NCI-H146 (cell line): ENCODE measurements around the gene SUMO4.
A peak's percentile ranks its signal among the peaks of the same experiment; 100 is the strongest.

Source experiments
- DNase-seq: peaks from one replicate; lab custom pipeline; 2025; lab: John Stamatoyannopoulos, UW

SUMO4 gene

DNA sequence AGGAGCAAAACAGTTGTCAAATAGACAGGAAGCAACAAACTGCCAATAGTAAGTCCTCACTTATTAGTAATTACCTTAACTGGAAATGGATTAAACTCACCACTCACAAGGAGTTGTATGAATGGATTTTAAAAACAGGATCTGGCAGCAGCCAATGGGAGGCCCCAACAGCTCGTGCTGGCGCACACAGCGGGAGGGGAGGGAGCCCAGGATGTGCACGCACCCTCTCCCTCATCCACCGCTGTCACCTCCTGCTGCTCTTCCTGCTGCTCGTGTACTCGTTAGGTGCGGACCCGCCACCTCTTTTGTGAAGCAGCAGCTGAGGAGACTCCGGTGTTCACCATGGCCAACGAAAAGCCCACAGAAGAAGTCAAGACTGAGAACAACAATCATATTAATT, at the start of gene SUMO4:
Gene SUMO4, plus strand, starts transcription at position 213 of the 400 bp plus-strand sequence. Its CDS starts 130 bp downstream, at position 343.
- no peak for DNase-seq

DNA sequence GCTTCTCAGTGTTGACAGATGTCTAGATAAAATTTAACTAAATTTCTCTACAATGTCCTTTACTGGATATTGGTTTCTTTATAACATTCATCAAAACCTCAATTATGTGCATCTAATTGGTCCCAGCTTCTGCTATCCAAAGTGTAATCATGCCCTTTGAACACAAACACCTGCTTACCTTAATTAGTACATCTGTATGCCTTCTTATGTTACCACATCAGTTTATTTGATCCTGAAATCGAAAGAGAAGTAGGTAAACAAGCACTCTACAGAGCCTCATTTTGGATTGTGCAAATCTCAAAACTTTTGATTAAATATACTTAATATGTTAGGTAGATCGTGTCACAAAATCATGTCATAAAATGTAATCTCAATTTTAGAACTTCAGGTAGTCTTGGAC, 46.1 kb upstream of the SUMO4 start:
- DNase-seq, result peak; percentile 86

GRCh38 chr6:149356081-149356750, 43.8 kb upstream of the SUMO4 start:
- DNase-seq, result no peak

DNA sequence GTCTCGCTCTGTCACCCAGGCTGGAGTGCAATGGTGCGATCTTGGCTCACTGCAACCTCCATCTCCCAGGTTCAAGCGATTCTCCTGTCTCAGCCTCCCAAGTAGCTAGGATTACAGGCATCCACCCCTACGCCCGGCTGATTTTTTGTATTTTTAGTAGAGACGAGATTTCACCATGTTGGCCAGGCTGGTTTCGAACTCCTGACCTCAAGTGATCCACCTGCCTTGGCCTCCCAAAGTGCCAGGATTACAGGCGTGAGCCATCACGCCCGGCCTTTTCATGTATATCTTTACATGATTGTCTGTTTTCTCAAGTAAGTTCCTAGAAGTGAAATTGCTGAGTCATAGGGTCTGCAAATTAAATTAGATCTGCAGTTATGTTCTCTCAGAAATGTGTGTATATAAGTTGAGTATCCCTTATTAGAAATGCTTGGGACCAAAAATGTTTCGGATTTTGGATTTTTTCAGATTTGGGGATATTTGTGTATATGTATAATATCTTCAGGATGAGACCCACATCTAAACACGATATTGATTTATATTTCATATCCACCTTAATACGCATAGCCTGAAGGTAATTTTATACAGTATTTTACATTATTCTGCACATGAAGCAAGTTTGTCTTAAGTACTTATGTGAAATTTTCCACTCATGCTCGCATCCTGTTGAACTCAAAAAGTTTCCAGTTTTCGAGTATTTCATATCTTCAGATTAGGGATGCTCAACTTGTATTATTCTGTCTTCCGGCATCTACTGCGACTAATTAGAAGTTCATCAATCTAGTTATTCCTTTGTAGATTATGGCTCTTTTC, 42.1 kb upstream of the SUMO4 start:
- DNase-seq, result no peak

GRCh38 chr6:149359440-149359839, 40.6 kb upstream of the SUMO4 start:
- no peak for DNase-seq

DNA sequence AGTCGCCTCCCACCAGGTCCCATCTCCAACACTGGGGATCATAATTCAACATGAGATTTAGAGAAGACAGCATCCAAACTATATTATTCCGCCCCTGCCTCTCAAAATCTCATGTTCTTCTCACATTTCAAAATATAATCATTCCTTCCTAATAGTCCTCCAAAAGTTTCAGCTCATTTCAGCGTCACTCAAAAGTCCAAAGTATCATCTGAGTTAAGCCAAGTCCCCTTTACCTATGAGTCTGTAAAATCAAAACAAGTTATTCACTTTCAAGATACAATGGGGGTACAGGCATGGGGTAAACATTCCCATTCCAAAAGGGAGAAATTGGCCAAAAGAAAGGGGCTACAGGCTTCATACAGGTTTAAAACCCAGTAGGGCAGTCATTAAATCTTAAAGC, 39.5 kb upstream of the SUMO4 start:
- DNase-seq, result no peak

- no peak for DNase-seq
Observed at GRCh38 chr6:149362289-149362688, 37.8 kb upstream of the SUMO4 start.

GRCh38 chr6:149363154-149363553, 36.9 kb upstream of the SUMO4 start:
- DNase-seq, result no peak

DNA sequence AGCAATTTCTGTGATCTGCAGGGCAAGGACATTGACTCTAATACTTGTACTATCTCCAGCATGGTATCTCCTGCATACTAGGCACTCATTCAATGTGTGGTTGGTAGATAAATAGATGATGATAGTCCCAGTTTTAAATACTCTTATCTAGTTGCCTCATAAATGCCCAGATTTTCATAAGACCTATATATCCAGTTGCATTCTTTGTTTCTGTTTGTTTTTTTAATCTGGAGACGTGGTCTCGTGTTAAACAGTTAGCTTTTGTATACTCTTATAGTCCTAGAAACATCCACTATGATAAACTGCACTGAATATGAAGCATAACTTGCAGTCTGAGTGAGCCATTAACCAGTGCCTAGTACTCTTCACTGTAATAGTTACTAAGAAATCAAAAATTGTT, 35.5 kb upstream of the SUMO4 start:
- no peak for DNase-seq

DNA sequence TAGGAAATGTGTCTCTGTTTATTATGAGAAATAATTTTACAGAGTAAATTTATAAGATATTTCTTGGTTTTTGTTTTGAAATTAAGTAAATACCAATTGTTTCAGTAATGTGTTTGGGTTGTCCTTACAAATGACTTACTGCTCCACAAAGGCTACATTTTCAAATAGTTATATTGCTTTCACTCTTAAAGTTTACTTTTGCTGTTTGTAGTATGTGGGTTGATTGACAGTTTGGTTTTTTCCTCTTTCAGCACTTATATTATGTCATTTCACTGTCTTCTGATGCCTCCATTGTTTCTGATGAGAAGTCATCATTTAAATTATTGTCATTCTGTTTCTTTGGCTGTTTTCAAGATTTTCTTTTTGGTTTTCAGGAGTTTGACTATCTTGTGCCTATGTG, 34.9 kb upstream of the SUMO4 start:
- no peak for DNase-seq

DNA sequence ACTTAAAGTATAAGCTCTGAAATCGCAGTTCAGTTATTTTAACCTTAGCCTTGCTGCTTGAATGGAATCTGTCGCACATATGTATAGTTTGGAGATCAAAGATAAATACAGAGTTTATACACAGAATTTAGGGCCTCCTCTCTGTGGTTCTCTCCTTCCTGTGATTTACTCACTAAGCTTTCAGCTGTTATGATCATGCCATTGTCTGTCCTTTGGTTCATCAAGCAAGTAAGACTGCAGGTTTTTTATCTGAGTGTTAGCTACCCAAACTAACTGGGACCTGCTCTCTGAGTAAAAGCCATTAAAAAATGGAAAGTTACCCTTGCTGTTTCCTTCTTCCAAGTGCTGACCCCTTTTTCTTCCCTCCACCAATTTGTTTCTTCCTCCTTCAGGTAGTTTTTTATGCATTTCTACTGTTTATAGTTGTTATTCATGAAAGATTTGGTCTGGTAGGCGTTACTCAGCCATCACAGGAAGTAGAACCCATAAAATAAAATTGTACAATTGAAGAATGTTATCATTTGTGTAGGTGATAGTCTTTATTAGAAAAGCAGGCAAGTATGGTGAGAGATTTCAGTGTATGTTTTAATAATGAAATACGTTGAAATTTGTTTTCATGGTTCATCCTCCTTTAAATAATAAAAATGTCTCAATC, 33.7 kb upstream of the SUMO4 start:
- no peak for DNase-seq

GRCh38 chr6:149368065-149368464, 32.0 kb upstream of the SUMO4 start:
- DNase-seq, result no peak

- DNase-seq, result no peak
Observed at GRCh38 chr6:149371154-149371553, 28.9 kb upstream of the SUMO4 start.

DNA sequence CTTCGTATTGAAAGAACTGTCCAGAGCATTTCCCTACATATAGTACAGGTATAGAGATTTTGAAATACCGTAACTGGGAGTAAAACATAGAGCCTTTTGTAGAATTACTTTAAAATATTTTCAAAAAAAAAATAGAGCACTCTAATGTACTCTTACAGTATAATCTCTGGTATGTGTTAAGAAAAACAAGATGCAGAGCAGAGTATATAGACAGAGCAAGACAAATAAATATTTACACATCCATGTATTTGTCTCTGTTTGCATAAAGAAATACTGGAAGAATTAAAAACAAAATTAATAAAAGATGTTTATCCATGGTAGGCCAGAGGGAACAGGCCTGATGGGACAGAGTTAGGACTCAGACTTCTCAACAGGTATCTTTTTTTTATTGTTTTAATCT, 28.0 kb upstream of the SUMO4 start:
- DNase-seq, result no peak

GRCh38 chr6:149373511-149373910, 26.6 kb upstream of the SUMO4 start:
- DNase-seq, result no peak

DNA sequence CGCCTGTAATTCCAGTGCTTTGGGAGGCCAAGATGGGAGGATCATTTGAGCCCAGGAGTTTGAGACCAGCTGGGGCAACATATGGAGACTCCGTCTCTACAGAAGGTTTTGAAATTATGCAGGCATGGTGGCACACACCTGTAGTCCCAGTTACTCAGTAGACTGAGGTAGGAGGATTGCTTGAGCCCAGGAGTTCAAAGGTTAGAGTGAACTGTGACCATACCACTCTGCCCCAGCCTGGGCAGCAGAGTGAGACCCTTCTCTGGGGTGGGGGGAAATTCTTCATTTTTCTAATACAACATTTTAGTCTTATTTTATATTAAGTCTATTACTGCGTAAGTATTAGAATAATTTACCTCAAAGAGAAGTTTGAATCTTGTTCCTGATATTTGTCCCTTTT, 20.1 kb upstream of the SUMO4 start:
- no peak for DNase-seq

GRCh38 chr6:149380523-149380922, 19.5 kb upstream of the SUMO4 start:
- no peak for DNase-seq

DNA sequence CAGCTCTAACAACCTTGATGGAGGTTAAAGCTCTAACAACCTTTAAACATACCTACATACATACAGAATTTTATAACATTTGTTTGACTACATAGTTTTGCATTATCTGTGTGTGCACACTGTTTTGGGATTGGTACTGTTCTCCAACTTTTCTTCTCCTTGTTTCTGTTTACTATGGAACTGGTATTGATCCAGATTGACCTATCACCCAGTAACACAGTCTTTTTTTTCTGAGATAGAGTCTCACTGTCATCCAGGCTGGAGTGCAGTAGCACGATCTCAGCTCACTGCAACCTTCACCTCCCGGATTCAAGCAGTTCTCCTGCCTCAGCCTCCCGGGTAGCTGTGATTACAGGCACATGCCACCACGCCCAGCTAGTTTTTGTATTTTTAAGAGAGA, 16.7 kb upstream of the SUMO4 start:
- DNase-seq, result no peak

GRCh38 chr6:149384464-149384863, 15.6 kb upstream of the SUMO4 start:
- no peak for DNase-seq

GRCh38 chr6:149385998-149386646, 13.9 kb upstream of the SUMO4 start:
- no peak for DNase-seq

DNA sequence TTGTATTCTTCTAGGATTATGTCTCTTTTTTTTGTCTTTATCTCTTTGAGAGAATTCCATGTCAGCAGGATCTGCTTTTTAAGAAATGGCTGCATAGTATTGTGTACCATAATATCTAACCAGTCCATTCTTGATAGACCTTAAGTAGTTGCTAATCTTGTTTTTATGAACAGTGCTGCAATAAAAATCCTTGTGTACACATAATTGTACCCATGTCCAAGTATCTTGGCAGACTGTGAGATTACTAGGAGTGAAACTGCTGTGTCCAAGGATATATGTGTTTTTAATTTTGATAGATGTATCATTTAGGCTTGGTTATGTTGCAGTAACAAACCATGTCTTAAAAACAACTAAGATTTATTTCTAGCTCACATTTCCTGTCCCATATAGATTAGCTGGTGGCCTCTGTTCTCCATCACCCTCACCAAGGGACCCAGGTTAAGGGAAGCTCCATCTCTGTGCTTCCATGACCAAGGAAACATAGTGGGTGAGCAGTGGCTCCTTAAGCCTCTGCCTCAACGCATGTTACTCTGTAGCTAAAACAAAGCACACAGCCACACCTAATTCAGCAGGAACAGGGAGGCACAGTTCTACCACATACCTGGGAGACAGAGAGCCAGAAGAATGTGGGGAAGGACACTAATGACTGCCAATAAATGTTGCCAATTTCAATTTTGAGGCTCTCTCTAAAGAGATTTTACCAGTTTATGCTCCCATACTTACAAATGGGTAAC, 12.1 kb upstream of the SUMO4 start:
- no peak for DNase-seq
